ENCODE results near the gene NSUN7.

- no peak for TF ChIP-seq CTCF (IDR thresholded peaks at IDR 0.05; ENCODE audit: poor library complexity, severe bottlenecking)
- TF ChIP-seq RAD21 (conservative IDR thresholded peaks at IDR 0.05), result no peak
- TF ChIP-seq EZH2 (IDR thresholded peaks at IDR 0.05; ENCODE audit: borderline replicate concordance, insufficient read depth, low read length, poor library complexity, severe bottlenecking), result no peak
- no peak for TF ChIP-seq POLR2AphosphoS5 (IDR thresholded peaks at IDR 0.05)
- no peak for TF ChIP-seq REST (IDR thresholded peaks at IDR 0.05; ENCODE audit: borderline replicate concordance)
- TF ChIP-seq EP300 (conservative IDR thresholded peaks at IDR 0.05; ENCODE audit: poor library complexity, severe bottlenecking), result no peak
- no peak for TF ChIP-seq SMC3 (conservative IDR thresholded peaks at IDR 0.05; ENCODE audit: poor library complexity)
These were observed 109.2 kb downstream of the NSUN7 start for GRCh38 chr4:40858962-40859361.

Measured in neural cell (in vitro differentiated cells).